Nephron progenitor cell (in vitro differentiated cells): ENCODE measurements around the gene MYH13.

ENCODE experiments used
- DNase-seq: peaks from one replicate; pipeline ENCODE4 v3.0.0; 2021
- H3K27ac Mint-ChIP-seq: 2 replicates; pipeline ENCODE4 v1.8.0; 2021; ENCODE audit warnings: mild to moderate bottlenecking, moderate library complexity, mixed read lengths
- H3K27me3 Mint-ChIP-seq: 2 replicates; pipeline ENCODE4 v1.8.0; 2021; ENCODE audit warnings: mild to moderate bottlenecking, low read depth, mixed read lengths; ENCODE audit not compliant: poor library complexity
- H3K36me3 Mint-ChIP-seq: 2 replicates; pipeline ENCODE4 v1.8.0; 2021; ENCODE audit warnings: low read depth, mixed read lengths
- H3K4me1 Mint-ChIP-seq: 2 replicates; pipeline ENCODE4 v1.8.0; 2021; ENCODE audit warnings: mixed read lengths
- H3K4me3 Mint-ChIP-seq: 2 replicates; pipeline ENCODE4 v1.8.0; 2021; ENCODE audit warnings: mild to moderate bottlenecking, moderate library complexity, mixed read lengths
- H3K9me3 Mint-ChIP-seq: 2 replicates; pipeline ENCODE4 v1.8.0; 2021; ENCODE audit warnings: mild to moderate bottlenecking, moderate library complexity, mixed read lengths
- TF ChIP-seq, protein P1 (sequence below): fragments of 200-600 bp; sonication (generic); IDR thresholded peaks from 2 replicates; pipeline ENCODE4 v1.5.0; 2021; ENCODE audit warnings: antibody characterized with exemption

The MYH13 gene

DNA sequence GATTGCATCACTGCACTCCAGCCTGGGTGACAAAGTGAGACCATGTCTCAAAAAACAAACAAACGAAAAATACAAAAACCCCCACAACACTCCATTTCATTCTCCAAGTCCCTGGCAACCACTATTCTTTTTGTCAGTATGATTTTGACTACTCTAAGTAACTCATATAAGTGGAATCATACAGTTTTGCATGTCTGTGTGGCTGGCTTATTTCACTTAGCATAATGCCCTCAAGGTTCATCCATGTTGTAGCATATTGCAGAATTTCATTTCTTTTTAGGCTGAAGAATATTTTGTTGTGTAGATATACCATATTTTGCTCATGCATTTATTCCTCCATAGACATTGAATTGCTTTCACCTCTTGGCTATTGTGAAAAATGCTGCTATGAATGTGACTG, 92.7 kb downstream of the MYH13 start:
- H3K27me3 Mint-ChIP-seq: peaks cover 14% of the 10 kb centered on the region
- TF ChIP-seq, protein P1, sequence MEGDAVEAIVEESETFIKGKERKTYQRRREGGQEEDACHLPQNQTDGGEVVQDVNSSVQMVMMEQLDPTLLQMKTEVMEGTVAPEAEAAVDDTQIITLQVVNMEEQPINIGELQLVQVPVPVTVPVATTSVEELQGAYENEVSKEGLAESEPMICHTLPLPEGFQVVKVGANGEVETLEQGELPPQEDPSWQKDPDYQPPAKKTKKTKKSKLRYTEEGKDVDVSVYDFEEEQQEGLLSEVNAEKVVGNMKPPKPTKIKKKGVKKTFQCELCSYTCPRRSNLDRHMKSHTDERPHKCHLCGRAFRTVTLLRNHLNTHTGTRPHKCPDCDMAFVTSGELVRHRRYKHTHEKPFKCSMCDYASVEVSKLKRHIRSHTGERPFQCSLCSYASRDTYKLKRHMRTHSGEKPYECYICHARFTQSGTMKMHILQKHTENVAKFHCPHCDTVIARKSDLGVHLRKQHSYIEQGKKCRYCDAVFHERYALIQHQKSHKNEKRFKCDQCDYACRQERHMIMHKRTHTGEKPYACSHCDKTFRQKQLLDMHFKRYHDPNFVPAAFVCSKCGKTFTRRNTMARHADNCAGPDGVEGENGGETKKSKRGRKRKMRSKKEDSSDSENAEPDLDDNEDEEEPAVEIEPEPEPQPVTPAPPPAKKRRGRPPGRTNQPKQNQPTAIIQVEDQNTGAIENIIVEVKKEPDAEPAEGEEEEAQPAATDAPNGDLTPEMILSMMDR: no peak
- H3K4me3 Mint-ChIP-seq: no peak overlapping the region
- H3K36me3 Mint-ChIP-seq: no peaks in the 10 kb centered on the region
- DNase-seq: no peak
- peaks cover 15% of the 10 kb centered on the region for H3K4me1 Mint-ChIP-seq
- no peaks in the 10 kb centered on the region for H3K9me3 Mint-ChIP-seq
- H3K27ac Mint-ChIP-seq: no peak overlapping the region

DNA sequence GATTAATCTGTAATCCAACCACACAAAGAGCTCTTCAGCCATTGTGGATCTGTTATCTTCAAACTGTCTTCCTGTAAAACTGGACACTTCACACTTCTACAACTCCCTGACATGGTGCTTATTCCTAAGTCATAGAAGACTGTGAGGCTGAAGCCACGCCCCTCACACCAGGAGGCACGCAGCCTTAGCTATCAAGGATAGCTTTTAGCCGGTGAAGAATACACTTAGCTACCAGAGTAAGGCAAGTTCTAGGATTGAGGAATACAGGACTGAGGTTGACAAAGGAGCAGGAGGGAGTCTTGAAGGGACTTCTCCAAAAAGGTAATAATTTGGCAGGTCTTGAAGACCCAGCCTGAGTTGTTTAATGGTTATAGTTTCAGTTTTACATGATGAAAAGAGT, 94.6 kb downstream of the MYH13 start:
- H3K36me3 Mint-ChIP-seq: no peaks in the 10 kb centered on the region
- H3K27me3 Mint-ChIP-seq: peaks cover 15% of the 10 kb centered on the region
- TF ChIP-seq, protein P1: no peak
- H3K27ac Mint-ChIP-seq: no peak overlapping the region
- DNase-seq: peak; percentile 18
- no peak overlapping the region for H3K4me3 Mint-ChIP-seq
- no peaks in the 10 kb centered on the region for H3K9me3 Mint-ChIP-seq
- H3K4me1 Mint-ChIP-seq: peaks cover 15% of the 10 kb centered on the region

DNA sequence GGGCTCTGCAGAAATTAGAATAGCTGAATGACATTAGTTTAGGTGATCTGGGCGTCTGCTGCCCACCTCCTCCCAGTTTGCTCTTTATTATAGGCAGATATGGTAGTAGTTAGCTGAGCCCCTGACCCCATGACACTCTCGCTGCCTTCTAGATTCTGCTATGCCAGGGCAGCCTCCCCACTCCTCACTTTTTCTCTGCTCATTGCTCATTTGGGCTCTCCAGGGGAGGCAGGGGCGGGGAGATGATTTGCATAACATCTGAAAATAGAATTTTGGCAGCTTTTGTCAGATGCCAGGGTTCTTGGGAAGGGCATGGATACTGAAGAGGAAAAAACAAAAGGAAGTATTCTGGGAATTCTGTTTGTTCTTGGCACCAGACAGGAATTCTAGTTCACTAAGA, 96.4 kb downstream of the MYH13 start:
- Mint-ChIP-seq H3K9me3 (no peaks in the 10 kb centered on the region), H3K36me3 (no peaks in the 10 kb centered on the region), H3K27ac (no peak overlapping the region), H3K4me3 (no peak overlapping the region), H3K4me1 (peaks cover 15% of the 10 kb centered on the region), H3K27me3 (peaks cover 13% of the 10 kb centered on the region)
- TF ChIP-seq, protein P1: no peak
- no peak for DNase-seq

DNA sequence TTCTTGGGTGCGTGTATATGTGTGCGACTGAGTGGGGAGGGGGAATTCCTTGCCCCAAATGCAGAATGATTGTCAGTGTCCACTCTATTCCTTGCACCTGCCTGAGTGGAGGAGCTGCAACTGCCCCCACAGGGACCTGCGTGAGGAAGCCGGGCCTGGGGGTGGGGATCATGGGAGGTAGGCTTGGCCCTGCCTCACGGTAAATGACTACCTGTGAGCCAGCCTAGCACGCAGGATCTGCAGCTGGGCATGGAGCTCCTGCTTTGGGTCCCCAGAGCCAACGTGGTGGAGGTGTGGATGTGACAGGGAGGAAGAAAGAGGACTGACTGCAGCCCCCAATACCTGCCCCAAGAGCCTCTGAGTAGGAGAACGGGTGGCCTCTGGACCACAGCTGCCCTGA, 97.4 kb downstream of the MYH13 start:
- Mint-ChIP-seq H3K4me1 (peaks cover 15% of the 10 kb centered on the region), H3K27me3 (peaks cover 12% of the 10 kb centered on the region), H3K9me3 (no peaks in the 10 kb centered on the region), H3K27ac (no peak overlapping the region), H3K36me3 (no peaks in the 10 kb centered on the region), H3K4me3 (no peak overlapping the region)
- DNase-seq: no peak
- TF ChIP-seq, protein P1: no peak

DNA sequence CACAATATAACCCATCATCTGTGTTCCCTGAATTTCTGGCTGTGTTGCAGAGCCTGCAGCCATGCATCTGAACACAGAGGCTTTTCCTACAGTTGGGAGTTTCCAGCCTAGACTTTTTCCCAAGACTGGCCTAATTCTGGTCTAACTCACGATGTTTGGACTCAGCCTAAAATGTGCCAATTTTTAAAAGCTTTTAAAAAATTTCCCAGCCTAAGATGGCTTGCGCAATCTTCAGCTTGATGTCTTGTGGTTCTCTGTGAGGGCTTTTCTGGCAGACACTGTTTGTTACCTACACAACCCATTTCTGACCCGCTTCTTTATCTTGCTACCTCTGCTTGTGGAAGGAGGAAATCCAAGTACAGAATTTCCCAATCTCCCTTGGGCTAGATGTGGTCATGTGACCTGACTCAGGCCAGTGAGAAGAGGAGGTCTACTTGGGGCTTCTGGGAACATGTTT, 101.7 kb downstream of the MYH13 start:
- no peak for DNase-seq
- peaks cover 1% of the 10 kb centered on the region for H3K4me1 Mint-ChIP-seq
- H3K27me3 Mint-ChIP-seq: peaks cover 20% of the 10 kb centered on the region
- H3K27ac Mint-ChIP-seq: no peak overlapping the region
- H3K36me3 Mint-ChIP-seq: no peaks in the 10 kb centered on the region
- H3K4me3 Mint-ChIP-seq: no peak overlapping the region
- TF ChIP-seq, protein P1: no peak
- peaks cover 16% of the 10 kb centered on the region for H3K9me3 Mint-ChIP-seq

DNA sequence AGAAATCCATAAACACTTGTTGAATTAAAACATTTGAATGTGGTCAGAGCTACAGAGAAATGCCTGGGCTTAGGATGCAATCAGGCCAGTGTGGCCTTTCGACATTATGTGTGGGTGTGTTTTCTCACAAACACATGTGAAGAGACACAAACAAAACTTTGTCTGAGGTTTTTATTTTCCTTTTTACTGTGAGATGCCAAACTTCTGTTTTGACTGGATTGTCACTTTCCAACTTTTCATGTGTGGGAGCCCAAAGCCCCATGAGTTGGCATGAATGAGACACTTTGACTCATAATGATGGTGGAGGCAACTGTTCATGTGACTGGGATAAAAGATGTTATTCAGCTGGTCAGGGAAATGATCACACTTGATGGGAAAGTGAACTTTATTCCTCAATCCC, 102.5 kb downstream of the MYH13 start:
- Mint-ChIP-seq H3K27me3 (peaks cover 20% of the 10 kb centered on the region), H3K4me1 (no peaks in the 10 kb centered on the region), H3K4me3 (no peak overlapping the region), H3K9me3 (peaks cover 16% of the 10 kb centered on the region), H3K36me3 (no peaks in the 10 kb centered on the region), H3K27ac (no peak overlapping the region)
- DNase-seq: no peak
- TF ChIP-seq, protein P1: no peak
